ENCODE results near the gene CENPV. TPM values are rescaled to one million over a fixed set of nuclear protein-coding genes. Genes with fewer than 3 reads are reported as not detected.

Gene CENPV
- total and polyA plus RNA-seq, 2 of the 13 experiments (the other 11 are each of a cell fraction or from before 2014, with no cell fraction given) = 193 to 292 TPM

DNA sequence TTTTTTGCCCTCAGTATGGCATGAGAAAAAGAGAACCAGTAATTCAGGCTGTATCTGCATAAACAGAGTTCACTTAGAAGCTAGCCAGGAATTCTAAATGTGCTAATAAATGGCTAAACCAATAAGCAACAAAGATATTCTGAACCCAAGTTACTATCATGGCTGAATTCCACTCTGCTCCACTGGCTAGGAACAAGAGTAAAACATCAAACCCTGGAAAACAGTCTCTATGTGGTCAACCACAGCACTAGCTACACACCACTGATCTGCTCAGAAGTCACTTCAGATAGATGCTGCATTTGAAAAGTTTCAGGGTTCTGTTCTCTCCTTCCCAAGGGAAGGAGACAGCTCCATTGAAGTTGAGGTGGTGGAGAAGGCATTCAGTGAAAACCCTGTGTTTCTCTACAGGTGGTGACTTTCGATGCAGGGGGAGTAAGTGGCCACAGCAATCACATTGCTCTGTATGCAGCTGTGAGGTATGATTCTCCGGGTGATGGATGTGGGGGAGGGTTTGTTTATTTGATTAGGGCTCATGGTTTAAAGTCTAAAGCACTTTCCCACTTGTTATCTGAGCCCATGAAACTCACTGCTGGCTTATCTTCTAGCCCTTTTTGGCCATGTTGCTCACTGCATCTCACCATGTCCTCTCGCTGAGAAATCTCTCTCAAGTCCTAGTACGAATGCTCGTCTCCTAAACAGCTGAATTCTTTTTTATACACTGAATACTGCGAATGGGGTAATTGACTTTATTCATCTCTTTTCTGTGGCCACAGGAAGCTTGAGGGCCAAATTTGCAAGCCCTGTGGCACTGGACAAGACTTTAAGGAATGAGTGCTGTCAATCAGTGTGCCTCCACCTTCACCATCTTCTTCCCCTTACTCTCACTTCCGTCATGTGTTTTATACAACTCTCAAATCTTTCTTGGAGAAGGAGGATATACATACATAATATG, 39.9 kb downstream of the CENPV start (continued):
- 0 out of 4 replicates have a peak, but pooled peaks of 1 of the 2 experiments have one; percentile 32 for TF ChIP-seq KLF16 (CRISPR knock-in tag; IDR thresholded peaks at IDR 0.05)
- TF ChIP-seq ZMAT3 (CRISPR knock-in tag; conservative IDR thresholded peaks at IDR 0.05) = no peak
- TF ChIP-seq ZZZ3 (CRISPR knock-in tag; IDR thresholded peaks at IDR 0.05; ENCODE audit: borderline replicate concordance) = no peak
- no peak; the same call in 1 of the 2 replicates for TF ChIP-seq RXRA (CRISPR knock-in tag; IDR thresholded peaks at IDR 0.05)
- peak; percentile 85; the same call in 1 of the 2 replicates for TF ChIP-seq SPEN (CRISPR knock-in tag; IDR thresholded peaks at IDR 0.05; ENCODE audit: low read depth)
- TF ChIP-seq, protein P1, sequence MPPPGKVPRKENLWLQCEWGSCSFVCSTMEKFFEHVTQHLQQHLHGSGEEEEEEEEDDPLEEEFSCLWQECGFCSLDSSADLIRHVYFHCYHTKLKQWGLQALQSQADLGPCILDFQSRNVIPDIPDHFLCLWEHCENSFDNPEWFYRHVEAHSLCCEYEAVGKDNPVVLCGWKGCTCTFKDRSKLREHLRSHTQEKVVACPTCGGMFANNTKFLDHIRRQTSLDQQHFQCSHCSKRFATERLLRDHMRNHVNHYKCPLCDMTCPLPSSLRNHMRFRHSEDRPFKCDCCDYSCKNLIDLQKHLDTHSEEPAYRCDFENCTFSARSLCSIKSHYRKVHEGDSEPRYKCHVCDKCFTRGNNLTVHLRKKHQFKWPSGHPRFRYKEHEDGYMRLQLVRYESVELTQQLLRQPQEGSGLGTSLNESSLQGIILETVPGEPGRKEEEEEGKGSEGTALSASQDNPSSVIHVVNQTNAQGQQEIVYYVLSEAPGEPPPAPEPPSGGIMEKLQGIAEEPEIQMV (CRISPR knock-in tag; IDR thresholded peaks at IDR 0.05; ENCODE audit: low read depth) = no peak
- no peak for TF ChIP-seq SOX13 (IDR thresholded peaks at IDR 0.05)
- TF ChIP-seq SOX13 (CRISPR knock-in tag; conservative IDR thresholded peaks at IDR 0.05 in 1 of 2, IDR thresholded peaks at IDR 0.05 in 1 of 2) = peak in 1 of 2 experiments; percentile 73; a peak in 2 of 4 replicates
- TF ChIP-seq, protein P2, sequence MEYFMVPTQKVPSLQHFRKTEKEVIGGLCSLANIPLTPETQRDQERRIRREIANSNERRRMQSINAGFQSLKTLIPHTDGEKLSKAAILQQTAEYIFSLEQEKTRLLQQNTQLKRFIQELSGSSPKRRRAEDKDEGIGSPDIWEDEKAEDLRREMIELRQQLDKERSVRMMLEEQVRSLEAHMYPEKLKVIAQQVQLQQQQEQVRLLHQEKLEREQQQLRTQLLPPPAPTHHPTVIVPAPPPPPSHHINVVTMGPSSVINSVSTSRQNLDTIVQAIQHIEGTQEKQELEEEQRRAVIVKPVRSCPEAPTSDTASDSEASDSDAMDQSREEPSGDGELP (IDR thresholded peaks at IDR 0.05; ENCODE audit: borderline replicate concordance, low read depth) = peak; percentile 89
- no peak for TF ChIP-seq NCOA5 (CRISPR knock-in tag; IDR thresholded peaks at IDR 0.05)
- TF ChIP-seq, protein P3, sequence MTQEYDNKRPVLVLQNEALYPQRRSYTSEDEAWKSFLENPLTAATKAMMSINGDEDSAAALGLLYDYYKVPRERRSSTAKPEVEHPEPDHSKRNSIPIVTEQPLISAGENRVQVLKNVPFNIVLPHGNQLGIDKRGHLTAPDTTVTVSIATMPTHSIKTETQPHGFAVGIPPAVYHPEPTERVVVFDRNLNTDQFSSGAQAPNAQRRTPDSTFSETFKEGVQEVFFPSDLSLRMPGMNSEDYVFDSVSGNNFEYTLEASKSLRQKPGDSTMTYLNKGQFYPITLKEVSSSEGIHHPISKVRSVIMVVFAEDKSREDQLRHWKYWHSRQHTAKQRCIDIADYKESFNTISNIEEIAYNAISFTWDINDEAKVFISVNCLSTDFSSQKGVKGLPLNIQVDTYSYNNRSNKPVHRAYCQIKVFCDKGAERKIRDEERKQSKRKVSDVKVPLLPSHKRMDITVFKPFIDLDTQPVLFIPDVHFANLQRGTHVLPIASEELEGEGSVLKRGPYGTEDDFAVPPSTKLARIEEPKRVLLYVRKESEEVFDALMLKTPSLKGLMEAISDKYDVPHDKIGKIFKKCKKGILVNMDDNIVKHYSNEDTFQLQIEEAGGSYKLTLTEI (CRISPR knock-in tag; conservative IDR thresholded peaks at IDR 0.05) = no peak
- 0 out of 2 replicates have a peak, but pooled peaks have one; percentile 48 for TF ChIP-seq GATA4 (IDR thresholded peaks at IDR 0.05; ENCODE audit: borderline replicate concordance, low read depth)
- no peak for TF ChIP-seq ZNF788 (CRISPR knock-in tag; IDR thresholded peaks at IDR 0.05; ENCODE audit: borderline replicate concordance)
- TF ChIP-seq, protein P4, sequence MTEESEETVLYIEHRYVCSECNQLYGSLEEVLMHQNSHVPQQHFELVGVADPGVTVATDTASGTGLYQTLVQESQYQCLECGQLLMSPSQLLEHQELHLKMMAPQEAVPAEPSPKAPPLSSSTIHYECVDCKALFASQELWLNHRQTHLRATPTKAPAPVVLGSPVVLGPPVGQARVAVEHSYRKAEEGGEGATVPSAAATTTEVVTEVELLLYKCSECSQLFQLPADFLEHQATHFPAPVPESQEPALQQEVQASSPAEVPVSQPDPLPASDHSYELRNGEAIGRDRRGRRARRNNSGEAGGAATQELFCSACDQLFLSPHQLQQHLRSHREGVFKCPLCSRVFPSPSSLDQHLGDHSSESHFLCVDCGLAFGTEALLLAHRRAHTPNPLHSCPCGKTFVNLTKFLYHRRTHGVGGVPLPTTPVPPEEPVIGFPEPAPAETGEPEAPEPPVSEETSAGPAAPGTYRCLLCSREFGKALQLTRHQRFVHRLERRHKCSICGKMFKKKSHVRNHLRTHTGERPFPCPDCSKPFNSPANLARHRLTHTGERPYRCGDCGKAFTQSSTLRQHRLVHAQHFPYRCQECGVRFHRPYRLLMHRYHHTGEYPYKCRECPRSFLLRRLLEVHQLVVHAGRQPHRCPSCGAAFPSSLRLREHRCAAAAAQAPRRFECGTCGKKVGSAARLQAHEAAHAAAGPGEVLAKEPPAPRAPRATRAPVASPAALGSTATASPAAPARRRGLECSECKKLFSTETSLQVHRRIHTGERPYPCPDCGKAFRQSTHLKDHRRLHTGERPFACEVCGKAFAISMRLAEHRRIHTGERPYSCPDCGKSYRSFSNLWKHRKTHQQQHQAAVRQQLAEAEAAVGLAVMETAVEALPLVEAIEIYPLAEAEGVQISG (CRISPR knock-in tag; IDR thresholded peaks at IDR 0.05) = peak; percentile 63; the same call in 1 of the 2 replicates
- no peak for TF ChIP-seq ARID2 (CRISPR knock-in tag; IDR thresholded peaks at IDR 0.05; ENCODE audit: borderline replicate concordance)
- no peak for TF ChIP-seq ZNF296 (CRISPR knock-in tag; conservative IDR thresholded peaks at IDR 0.05)
- TF ChIP-seq, protein P5, sequence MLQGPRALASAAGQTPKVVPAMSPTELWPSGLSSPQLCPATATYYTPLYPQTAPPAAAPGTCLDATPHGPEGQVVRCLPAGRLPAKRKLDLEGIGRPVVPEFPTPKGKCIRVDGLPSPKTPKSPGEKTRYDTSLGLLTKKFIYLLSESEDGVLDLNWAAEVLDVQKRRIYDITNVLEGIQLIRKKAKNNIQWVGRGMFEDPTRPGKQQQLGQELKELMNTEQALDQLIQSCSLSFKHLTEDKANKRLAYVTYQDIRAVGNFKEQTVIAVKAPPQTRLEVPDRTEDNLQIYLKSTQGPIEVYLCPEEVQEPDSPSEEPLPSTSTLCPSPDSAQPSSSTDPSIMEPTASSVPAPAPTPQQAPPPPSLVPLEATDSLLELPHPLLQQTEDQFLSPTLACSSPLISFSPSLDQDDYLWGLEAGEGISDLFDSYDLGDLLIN (CRISPR knock-in tag; IDR thresholded peaks at IDR 0.05; ENCODE audit: borderline replicate concordance) = no peak

Measured in HepG2 (cell line).